ENCODE measurements around the gene ALK.

DNA sequence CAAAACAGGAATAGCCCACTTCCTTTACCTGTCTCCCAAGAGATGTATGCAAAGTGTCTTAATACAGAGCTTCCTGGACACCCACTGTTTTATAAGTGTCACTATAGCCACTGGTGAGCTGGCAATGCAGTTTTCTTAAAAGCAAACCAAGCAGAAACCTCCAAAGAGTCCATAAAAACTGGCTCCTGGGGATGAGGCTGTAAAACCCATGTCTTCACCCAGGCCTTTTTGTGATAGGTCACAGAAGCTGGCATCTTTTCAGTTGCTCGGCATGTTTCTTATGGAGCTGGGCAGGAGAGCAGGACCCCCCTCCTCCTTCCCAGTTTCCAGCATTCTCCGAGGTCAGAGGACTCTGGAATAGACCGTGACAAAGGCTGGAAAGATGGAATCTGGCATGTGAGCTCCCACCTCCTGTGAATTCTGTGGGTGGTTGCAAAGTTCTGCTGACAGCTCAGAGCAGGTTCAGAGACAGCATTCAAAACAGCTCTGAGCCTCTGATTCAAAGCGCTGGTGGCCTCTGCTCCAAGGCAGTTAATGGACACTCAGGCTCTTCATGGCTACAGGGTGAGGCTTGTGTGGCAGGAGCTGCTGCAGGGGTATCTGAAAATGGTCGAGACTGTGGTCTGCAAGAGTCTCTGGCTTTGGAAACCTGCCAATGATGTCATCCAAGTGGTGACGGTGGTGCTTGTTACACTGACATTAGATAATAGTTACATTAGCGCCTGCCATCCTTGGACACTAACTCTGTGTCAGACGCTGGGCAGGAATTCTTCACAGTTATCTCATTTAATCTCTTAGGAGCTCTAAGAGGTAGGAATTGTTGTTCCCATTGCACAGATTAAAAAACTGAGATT lies 522.8 kb downstream of the ALK start:
- TF ChIP-seq, protein P1, sequence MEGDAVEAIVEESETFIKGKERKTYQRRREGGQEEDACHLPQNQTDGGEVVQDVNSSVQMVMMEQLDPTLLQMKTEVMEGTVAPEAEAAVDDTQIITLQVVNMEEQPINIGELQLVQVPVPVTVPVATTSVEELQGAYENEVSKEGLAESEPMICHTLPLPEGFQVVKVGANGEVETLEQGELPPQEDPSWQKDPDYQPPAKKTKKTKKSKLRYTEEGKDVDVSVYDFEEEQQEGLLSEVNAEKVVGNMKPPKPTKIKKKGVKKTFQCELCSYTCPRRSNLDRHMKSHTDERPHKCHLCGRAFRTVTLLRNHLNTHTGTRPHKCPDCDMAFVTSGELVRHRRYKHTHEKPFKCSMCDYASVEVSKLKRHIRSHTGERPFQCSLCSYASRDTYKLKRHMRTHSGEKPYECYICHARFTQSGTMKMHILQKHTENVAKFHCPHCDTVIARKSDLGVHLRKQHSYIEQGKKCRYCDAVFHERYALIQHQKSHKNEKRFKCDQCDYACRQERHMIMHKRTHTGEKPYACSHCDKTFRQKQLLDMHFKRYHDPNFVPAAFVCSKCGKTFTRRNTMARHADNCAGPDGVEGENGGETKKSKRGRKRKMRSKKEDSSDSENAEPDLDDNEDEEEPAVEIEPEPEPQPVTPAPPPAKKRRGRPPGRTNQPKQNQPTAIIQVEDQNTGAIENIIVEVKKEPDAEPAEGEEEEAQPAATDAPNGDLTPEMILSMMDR (IDR thresholded peaks at IDR 0.05): no peak
- TF ChIP-seq POLR2A (IDR thresholded peaks at IDR 0.05): no peak
